Spleen (tissue), 11 donors: ENCODE data around the gene CCDC154. TPM values are rescaled to one million over a fixed set of nuclear protein-coding genes. Genes with fewer than 3 reads are reported as not detected.

Experiments used
- DNase-seq: peaks from one replicate; pipeline ENCODE4 v3.0.0-alpha.2; 2020
- H3K27ac ChIP-seq, 8 donors: fragments of 200-600 bp; sonication (generic) in 7 of 8; 1 replicate in 4 of 8; 2 replicates in 4 of 8; pipeline versions ENCODE4 v1.5.0 to v1.8.0; 2016 to 2021; ENCODE audit warnings: inconsistent platforms in 4 of 8, mild to moderate bottlenecking in 4 of 8, moderate library complexity in 1 of 8
- H3K27me3 ChIP-seq, 7 donors: fragments of 200-600 bp; sonication (generic) in 6 of 7; replicated peaks in 1 of 7; 1 replicate in 4 of 7; 2 replicates in 3 of 7; pipeline versions ENCODE4 v1.5.0 to v1.8.0; 2016 to 2021; ENCODE audit warnings: inconsistent platforms in 3 of 7, mild to moderate bottlenecking in 1 of 7
- H3K36me3 ChIP-seq, 6 donors: fragments of 200-600 bp; sonication (generic) in 5 of 6; 1 replicate in 4 of 6; 2 replicates in 2 of 6; pipeline versions ENCODE4 v1.5.0 to v1.8.0; 2016 to 2021; ENCODE audit warnings: inconsistent platforms in 2 of 6
- H3K4me1 ChIP-seq, 6 donors: fragments of 200-600 bp; sonication (generic) in 5 of 6; 1 replicate in 3 of 6; 2 replicates in 3 of 6; pipeline versions ENCODE4 v1.5.0 to v1.8.0; 2016 to 2021; ENCODE audit warnings: inconsistent platforms in 3 of 6
- H3K4me3 ChIP-seq, 8 donors: fragments of 200-600 bp; sonication (generic) in 7 of 8; 1 replicate in 4 of 8; 2 replicates in 4 of 8; pipeline versions ENCODE4 v1.5.0 to v1.8.0; 2016 to 2021; ENCODE audit warnings: inconsistent platforms in 4 of 8, mild to moderate bottlenecking in 4 of 8, moderate library complexity in 2 of 8
- H3K9me3 ChIP-seq, 8 donors: fragments of 200-600 bp; sonication (generic) in 7 of 8; 1 replicate in 4 of 8; 2 replicates in 4 of 8; pipeline versions ENCODE4 v1.5.0 to v1.8.0; 2016 to 2021; ENCODE audit warnings: inconsistent platforms in 4 of 8
- POLR2A ChIP-seq, 3 donors: fragments of 450-650 bp; IDR thresholded peaks; one replicate each; pipeline ENCODE4 v1.5.1; 2017; ENCODE audit warnings: antibody characterized with exemption in 3 of 3, mild to moderate bottlenecking in 1 of 3
- POLR2AphosphoS5 ChIP-seq, 3 donors: sonication (generic); formaldehyde crosslinking; IDR thresholded peaks; one replicate each; pipeline ENCODE4 v1.5.1; 2017; ENCODE audit warnings: antibody characterized with exemption in 3 of 3
- WGBS, 5 donors: extraction: QIAGEN DNeasy Blood & Tissue Kit in 3 of 5; methylation state at CpG; one replicate each; pipeline versions ENCODE4 v1.1.5 to v1.1.7; 2013 to 2018; 5-methylcytosine and 5-hydroxymethylcytosine counted together
- intact Hi-C: fragments of 100-400 bp; cut with DNase I; formaldehyde crosslinking; loops from one replicate; pipeline ENCODE4 v1.15.0; 2023; ENCODE audit warnings: low total_unique reads
- polyA plus RNA-seq, 3 donors: library from polyadenylated mRNA; stranded (reverse); fragments of 200-250 nt; gene quantifications; one replicate each; pipeline ENCODE4 v1.2.1, GENCODE V29; 2013
- total RNA-seq, 7 donors: library from RNA; depleted of rRNA in 3 of 7; stranded (reverse); fragments of >200 nt in 3 of 7; fragmentation: NEBNext Ultra II Directional in 4 of 7; extraction: Animal tissue kit (Norgen Biotek cat#: 25700) in 4 of 7; gene quantifications; one replicate each; pipeline versions ENCODE4 v1.1.0 to v1.2.1, GENCODE V29; 2016 to 2021
- TF ChIP-seq, protein P1 (sequence below), 11 experiments: fragments of 200-600 bp in 7 of 11; fragments of 450-650 bp in 4 of 11; sonication (generic) in 4 of 11; IDR thresholded peaks in 8 of 11; conservative IDR thresholded peaks in 3 of 11; 1 replicate in 7 of 11; 2 replicates in 4 of 11; pipeline versions ENCODE4 v1.4.0 to v1.8.0; 2016 to 2021; ENCODE audit warnings: antibody characterized with exemption in 11 of 11, inconsistent platforms in 4 of 11, mild to moderate bottlenecking in 1 of 11
- donor health status: healthy with polysubstance abuse.
- donor health status: DM: no; HTN: no; CAD: no; lungs with moderate emphysema.
- donor health status: DM: no; HTN: no; CAD: no.
- donor health status: Bipolar disorder and iron deficiency.
- donor health status: healthy.
- donor health status: DM: no; HTN: no; CAD: no.
- donor health status: DM: yes; HTN: yes; CAD: no.

CCDC154 gene
- total and polyA plus RNA-seq, 10 donors = 1.6 to 18.2 (median 5.5) TPM

DNA sequence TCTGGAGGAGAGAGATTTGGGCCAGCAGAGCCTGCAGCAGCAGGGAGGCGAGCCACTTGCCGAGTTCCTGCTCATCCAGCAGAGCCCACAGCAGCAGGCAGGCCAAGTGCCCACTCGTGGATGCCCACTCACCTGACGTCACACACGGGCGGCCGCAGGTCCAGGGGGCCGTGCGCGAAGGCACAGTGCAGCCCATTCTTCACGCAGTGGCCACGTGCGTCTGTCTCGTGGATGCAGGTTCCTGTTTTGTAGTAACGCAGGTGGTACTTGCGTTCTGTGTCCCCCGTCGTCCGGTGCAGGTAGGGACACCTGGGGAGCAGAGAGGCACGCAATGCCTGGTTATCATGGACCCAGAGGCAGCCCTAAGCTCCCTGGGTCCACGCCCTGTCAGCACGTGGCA lies 41.3 kb downstream of the CCDC154 start:
- intact Hi-C loops = no loop called here
- WGBS, 5 donors = 92 to 97% (median 95%) methylated on average over 15 to 22 of the region's 22 CpGs
- peaks cover 0 to 97% (median 65%) of the 10 kb centered on the region in 6 donors for H3K36me3 ChIP-seq

DNA sequence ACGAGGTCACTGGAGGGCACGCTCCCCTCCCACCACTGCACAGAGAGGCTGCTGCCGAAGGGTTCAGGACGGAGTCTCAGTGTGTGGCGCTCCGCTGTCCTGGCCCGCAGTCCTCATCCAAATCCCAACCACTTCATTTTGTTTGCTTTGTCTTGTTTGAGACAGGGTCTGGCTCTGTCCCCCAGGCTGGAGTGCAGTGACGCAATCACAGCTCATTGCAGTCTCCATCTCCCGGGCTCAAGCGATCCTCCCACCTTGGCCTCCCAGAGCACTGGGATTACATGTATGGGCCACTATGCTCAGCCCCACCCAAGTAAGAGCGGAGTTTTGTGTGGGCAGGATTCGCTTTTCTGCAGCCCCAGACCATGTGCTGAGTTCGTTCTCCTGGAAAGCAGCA lies 42.6 kb downstream of the CCDC154 start:
- Histone ChIP-seq H3K4me3 (no peak overlapping the region), H3K36me3 (peaks cover 0 to 99% (median 72%) of the 10 kb centered on the region in 6 donors), H3K27me3 (no peaks in the 10 kb centered on the region), H3K27ac (no peak overlapping the region), H3K9me3 (no peaks in the 10 kb centered on the region), H3K4me1 (peaks cover 0 to 27% (median 0%) of the 10 kb centered on the region in 6 donors)
- DNase-seq = no peak
- intact Hi-C loops = no loop called here
- 91 to 96% (median 95%) methylated on average over 13 of the region's 13 CpGs for WGBS, 5 donors
- TF ChIP-seq POLR2A (IDR thresholded peaks at IDR 0.05) (no peak), POLR2AphosphoS5 (IDR thresholded peaks at IDR 0.05) (no peak)
- TF ChIP-seq, protein P1, sequence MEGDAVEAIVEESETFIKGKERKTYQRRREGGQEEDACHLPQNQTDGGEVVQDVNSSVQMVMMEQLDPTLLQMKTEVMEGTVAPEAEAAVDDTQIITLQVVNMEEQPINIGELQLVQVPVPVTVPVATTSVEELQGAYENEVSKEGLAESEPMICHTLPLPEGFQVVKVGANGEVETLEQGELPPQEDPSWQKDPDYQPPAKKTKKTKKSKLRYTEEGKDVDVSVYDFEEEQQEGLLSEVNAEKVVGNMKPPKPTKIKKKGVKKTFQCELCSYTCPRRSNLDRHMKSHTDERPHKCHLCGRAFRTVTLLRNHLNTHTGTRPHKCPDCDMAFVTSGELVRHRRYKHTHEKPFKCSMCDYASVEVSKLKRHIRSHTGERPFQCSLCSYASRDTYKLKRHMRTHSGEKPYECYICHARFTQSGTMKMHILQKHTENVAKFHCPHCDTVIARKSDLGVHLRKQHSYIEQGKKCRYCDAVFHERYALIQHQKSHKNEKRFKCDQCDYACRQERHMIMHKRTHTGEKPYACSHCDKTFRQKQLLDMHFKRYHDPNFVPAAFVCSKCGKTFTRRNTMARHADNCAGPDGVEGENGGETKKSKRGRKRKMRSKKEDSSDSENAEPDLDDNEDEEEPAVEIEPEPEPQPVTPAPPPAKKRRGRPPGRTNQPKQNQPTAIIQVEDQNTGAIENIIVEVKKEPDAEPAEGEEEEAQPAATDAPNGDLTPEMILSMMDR (IDR thresholded peaks at IDR 0.05 in 8 of 11, conservative IDR thresholded peaks at IDR 0.05 in 3 of 11) = no peak

More for the DNA sequence above, 41.3 kb downstream of the CCDC154 start:
- TF ChIP-seq, protein P1 (IDR thresholded peaks at IDR 0.05 in 8 of 11, conservative IDR thresholded peaks at IDR 0.05 in 3 of 11) = no peak
- TF ChIP-seq POLR2AphosphoS5 (IDR thresholded peaks at IDR 0.05) = peak in 2 of 3 donors; percentile 22 to 41
- Histone ChIP-seq H3K27me3 (no peaks in the 10 kb centered on the region), H3K4me1 (peaks cover 4 to 37% (median 8%) of the 10 kb centered on the region in 6 donors), H3K9me3 (no peaks in the 10 kb centered on the region), H3K27ac (no peak overlapping the region), H3K4me3 (no peak overlapping the region)
- DNase-seq = no peak

DNA sequence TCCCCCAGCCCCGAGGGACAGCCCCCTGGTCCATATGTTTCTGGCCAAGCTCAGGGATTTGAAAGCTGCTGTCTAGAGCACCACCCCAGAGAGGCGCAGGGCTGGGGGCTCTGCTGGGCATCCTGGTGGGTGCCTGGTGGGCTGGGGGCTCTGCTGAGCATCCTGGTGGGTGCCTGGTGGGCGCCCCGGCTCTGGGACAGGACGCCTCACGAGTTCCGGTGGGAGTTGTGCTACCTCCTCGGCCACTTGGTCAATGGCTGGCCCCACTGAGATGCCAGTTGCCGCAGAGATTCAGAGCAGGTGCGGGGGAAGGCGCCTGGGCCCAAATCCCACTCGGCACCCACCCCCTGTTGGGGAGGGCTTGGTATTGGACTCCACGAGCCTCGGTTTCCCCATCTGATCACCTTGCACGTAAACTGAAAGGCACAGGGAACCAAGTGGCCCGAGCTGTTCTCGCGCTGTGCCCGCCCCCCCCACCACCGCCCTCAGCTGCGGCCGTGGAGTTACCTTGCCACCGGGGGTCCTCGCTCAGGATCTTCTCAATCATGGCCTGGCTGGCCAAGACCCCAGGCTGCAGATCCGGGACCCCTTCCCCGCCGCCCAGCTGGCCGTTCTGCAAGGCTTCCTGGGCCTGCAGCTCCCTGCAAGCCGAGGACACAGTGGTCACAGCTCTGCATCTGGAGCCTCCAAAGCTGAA lies 43.1 kb downstream of the CCDC154 start:
- TF ChIP-seq POLR2AphosphoS5 (IDR thresholded peaks at IDR 0.05) (peak in 1 of 3 donors; percentile 29), POLR2A (IDR thresholded peaks at IDR 0.05) (no peak)
- 87 to 95% (median 92%) methylated on average over 10 to 29 of the region's 29 CpGs for WGBS, 5 donors
- no peak for DNase-seq
- H3K36me3 ChIP-seq = peaks cover 0 to 99% (median 72%) of the 10 kb centered on the region in 6 donors
- peaks cover 0 to 22% (median 0%) of the 10 kb centered on the region in 6 donors for H3K4me1 ChIP-seq
- H3K27ac ChIP-seq = no peak overlapping the region
- intact Hi-C loops = no loop called here
- no peaks in the 10 kb centered on the region for H3K9me3 ChIP-seq
- H3K4me3 ChIP-seq = no peak overlapping the region
- H3K27me3 ChIP-seq = no peaks in the 10 kb centered on the region

DNA sequence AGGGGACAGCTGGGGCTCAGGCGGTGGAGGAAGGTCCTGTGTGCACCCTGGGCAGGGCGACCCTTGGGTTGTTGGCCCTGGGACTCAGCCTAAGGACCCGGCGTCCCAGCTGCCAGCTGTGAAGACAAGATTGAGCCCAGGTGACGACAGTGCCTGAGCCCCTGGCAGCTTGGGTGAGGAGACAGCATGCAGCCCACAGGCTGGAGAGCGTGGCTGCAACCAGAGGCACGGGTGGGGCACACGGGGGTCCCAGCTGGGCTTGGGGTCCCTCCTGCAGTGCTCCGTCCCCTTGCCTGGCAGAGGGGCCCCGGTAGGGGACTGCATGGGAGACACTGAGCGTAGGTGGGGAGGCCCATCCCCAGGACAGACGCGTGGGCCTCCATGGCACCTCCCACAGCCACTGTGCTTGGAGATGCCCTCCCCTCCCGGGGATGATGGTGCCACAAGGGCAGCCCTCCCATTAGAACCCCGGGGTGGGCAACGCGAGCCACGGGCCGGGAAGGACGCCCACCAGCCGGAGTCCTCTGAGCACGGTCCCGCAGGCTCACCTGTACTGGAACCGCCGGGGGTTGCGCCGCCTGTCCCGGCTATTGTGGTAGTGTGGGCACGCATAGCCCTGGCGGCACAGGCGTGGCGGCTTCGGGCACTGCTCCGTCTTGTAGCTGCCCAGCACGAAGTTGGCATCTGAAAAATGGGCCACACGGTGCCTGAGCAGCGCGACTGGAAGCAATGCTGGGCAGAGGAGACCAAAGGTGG lies 45.4 kb downstream of the CCDC154 start:
- intact Hi-C loops = no loop called here
- H3K9me3 ChIP-seq = no peaks in the 10 kb centered on the region
- 92 to 98% (median 96%) methylated on average over 17 to 38 of the region's 38 CpGs for WGBS, 5 donors
- H3K27me3 ChIP-seq = no peaks in the 10 kb centered on the region
- H3K36me3 ChIP-seq = peaks cover 0 to 100% (median 77%) of the 10 kb centered on the region in 6 donors
- H3K27ac ChIP-seq = no peak overlapping the region
- TF ChIP-seq POLR2AphosphoS5 (IDR thresholded peaks at IDR 0.05) = peak in 2 of 3 donors; percentile 3 to 50
- TF ChIP-seq, protein P1 (IDR thresholded peaks at IDR 0.05 in 8 of 11, conservative IDR thresholded peaks at IDR 0.05 in 3 of 11) = no peak
- no peak for TF ChIP-seq POLR2A (IDR thresholded peaks at IDR 0.05)
- H3K4me3 ChIP-seq = no peak overlapping the region
- no peak for DNase-seq
- H3K4me1 ChIP-seq = peaks cover 0 to 4% (median 0%) of the 10 kb centered on the region in 6 donors
